ENCODE results near the gene PWWP2B.

- TF ChIP-seq FOSL1 (IDR thresholded peaks at IDR 0.05; ENCODE audit: insufficient read depth, low read depth, low read length): no peak
- TF ChIP-seq CTCF (IDR thresholded peaks at IDR 0.05; ENCODE audit: control extremely low read depth in 1 of 3, insufficient read depth in 1 of 3, low read depth in 1 of 3, low read length in 3 of 3): no peak
- TF ChIP-seq POLR2A (IDR thresholded peaks at IDR 0.05; ENCODE audit: control extremely low read depth in 1 of 2, low read depth in 2 of 2, low read length in 2 of 2): no peak
Observed at GRCh38 chr10:132443983-132444876, 47.2 kb downstream of the PWWP2B start.

Data from H1 (cell line).